Measurements from ENCODE around the gene SETD3. TPM values are rescaled to one million over a fixed set of nuclear protein-coding genes. Genes with fewer than 3 reads are reported as not detected.

Gene SETD3
- total and polyA plus RNA-seq, 10 of the 15 experiments (the other 5 are each of a cell fraction or from before 2014, with no cell fraction given) = 11.3 to 44.2 (median 36.5) TPM

DNA sequence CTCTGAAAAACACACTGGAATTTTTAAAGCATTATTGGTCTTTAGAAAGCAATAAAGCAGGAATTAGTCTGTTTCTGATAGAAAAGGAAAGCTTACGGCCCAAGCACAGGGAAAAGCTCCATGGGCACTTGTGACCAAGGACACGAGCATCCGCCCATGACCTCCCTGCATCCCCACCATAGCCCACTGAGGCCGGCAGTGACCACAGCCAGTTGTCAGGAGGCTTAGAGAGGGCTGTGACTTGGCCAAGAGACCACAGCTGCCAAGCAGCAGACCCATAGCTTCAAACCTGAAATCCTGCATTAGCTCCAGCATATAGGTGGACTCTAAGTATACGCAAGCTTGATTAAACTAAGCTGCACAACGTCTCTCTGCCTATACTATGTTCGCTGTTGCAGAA, 8.9 kb downstream of the SETD3 start:
- WGBS (ENCODE audit: insufficient coverage, insufficient replicate concordance, low lambda C conversion rate, missing lambda C conversion rate) = 95% methylated on average over 7 of the region's 7 CpGs
- Histone ChIP-seq H3K36me3 (ENCODE audit: control insufficient read depth in 2 of 2, insufficient read depth in 2 of 2, low read length in 1 of 2) (peaks cover 0 to 2% of the 10 kb centered on the region in 2 experiments; a peak in 1 of 4 replicates), H3K4me3 (no peak overlapping the region), H3K79me2 (ENCODE audit: control insufficient read depth, insufficient read depth, low read length) (peaks cover 56% of the 10 kb centered on the region), H3K9ac (ENCODE audit: control insufficient read depth, insufficient read depth, low read length) (no peak overlapping the region), H3K27ac (ENCODE audit: control insufficient read depth, insufficient read depth) (no peak overlapping the region), H3K9me3 (replicated peaks; ENCODE audit: control insufficient read depth, insufficient read depth, low read length) (no peaks in the 10 kb centered on the region), H3K27me3 (replicated peaks in 1 of 2; ENCODE audit: control insufficient read depth in 2 of 2, insufficient read depth in 2 of 2, low read length in 1 of 2) (no peaks in the 10 kb centered on the region), H2AFZ (ENCODE audit: control insufficient read depth, low read depth, low read length) (no peak overlapping the region), H4K20me1 (ENCODE audit: control insufficient read depth, insufficient read depth) (0 out of 2 replicates have a peak, but pooled peaks cover 3% of the 10 kb centered on the region), H3K4me2 (ENCODE audit: control insufficient read depth, insufficient read depth) (no peak overlapping the region), H3K4me1 (ENCODE audit: control insufficient read depth, insufficient read depth, low read length) (no peaks in the 10 kb centered on the region)
- RAD21 ChIA-PET (ENCODE audit: unreplicated experiment) = no interaction called here
- DNase-seq (ENCODE audit: low read depth, low spot score) = no peak
- intact Hi-C loops (cut with micrococcal nuclease; ENCODE audit: unreplicated experiment) = no loop called here
- TF ChIP-seq POU2F2 (IDR thresholded peaks at IDR 0.05; ENCODE audit: borderline replicate concordance, low read depth, low read length) = no peak
- TF ChIP-seq NFIC (IDR thresholded peaks at IDR 0.05; ENCODE audit: low read depth, low read length) = no peak
- no peak for TF ChIP-seq SIN3A (IDR thresholded peaks at IDR 0.05; ENCODE audit: low read depth, low read length)
- POLR2A ChIA-PET = interaction anchor here (1.1 kb wide), 1 partner anchor 9 kb away, joined by 3 read pairs; the partner anchor contains the start of genes CCNK and SETD3
- in situ Hi-C loops (cut with MboI) = no loop called here
- CTCF ChIA-PET = interaction anchor here (1.1 kb wide), 1 partner anchor 9 kb away, joined by 4 read pairs; no protein-coding TSS in a partner anchor
- SMC1A ChIA-PET (ENCODE audit: uncharacterized antibody, unreplicated experiment) = no interaction called here
- no peak for ATAC-seq
- no TSS peak for BruUV-seq (replicated peaks)
- no peak for FAIRE-seq

DNA sequence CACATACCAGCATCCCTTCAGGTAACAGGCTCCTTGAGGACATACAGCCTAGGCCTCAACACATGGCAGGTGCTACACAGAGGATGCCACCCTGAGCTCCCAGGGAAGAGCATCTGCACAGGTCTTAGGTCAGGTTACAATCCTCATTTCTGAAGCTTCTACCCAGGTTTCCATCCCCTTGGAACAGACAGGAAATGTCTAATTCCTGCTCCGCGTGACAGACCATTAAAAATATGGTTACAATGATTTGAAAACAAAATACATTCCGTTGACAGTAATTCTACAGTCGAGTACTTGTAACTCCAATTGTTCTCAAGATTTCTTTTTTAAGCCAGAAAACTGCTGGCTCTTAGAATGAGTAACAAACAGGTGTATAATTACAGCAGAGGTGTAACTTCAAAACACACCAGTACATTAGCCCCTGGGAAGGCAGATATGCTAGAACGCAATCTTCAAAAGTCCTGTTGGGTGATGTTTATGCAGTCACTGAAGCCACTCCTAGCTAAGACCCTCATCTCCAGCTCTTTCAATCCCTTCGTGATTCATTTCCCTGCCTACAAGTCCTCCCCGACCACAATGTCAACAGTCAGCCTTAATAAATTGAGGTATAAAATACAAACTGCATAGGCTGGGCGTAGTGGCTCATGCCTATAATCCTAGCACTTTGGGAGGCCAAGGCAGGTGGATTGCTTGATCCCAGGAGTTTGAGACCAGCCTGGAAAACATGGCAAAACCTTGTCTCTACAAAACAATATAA, 11.6 kb downstream of the SETD3 start:
- CTCF ChIA-PET = no interaction called here
- in situ Hi-C loops (cut with MboI) (no loop called here), intact Hi-C loops (cut with micrococcal nuclease; ENCODE audit: unreplicated experiment) (no loop called here)
- H4K20me1 ChIP-seq (ENCODE audit: control insufficient read depth, insufficient read depth) = 0 out of 2 replicates have a peak, but pooled peaks cover 3% of the 10 kb centered on the region
- peaks cover 9 to 12% of the 10 kb centered on the region in 2 experiments for H3K36me3 ChIP-seq (ENCODE audit: control insufficient read depth in 2 of 2, insufficient read depth in 2 of 2, low read length in 1 of 2)
- no peaks in the 10 kb centered on the region for H3K4me1 ChIP-seq (ENCODE audit: control insufficient read depth, insufficient read depth, low read length)
- no peak for ATAC-seq
- no peak for DNase-seq (ENCODE audit: low read depth, low spot score)
- H3K9ac ChIP-seq (ENCODE audit: control insufficient read depth, insufficient read depth, low read length) = no peak overlapping the region
- RAD21 ChIA-PET (ENCODE audit: unreplicated experiment) = no interaction called here
- no peak overlapping the region for H3K27ac ChIP-seq (ENCODE audit: control insufficient read depth, insufficient read depth)
- no peaks in the 10 kb centered on the region for H3K27me3 ChIP-seq (replicated peaks in 1 of 2; ENCODE audit: control insufficient read depth in 2 of 2, insufficient read depth in 2 of 2, low read length in 1 of 2)
- BruUV-seq (replicated peaks) = no TSS peak
- no peak overlapping the region for H2AFZ ChIP-seq (ENCODE audit: control insufficient read depth, low read depth, low read length)
- WGBS (ENCODE audit: insufficient coverage, insufficient replicate concordance, low lambda C conversion rate, missing lambda C conversion rate) = 92% methylated on average over 8 of the region's 8 CpGs
- H3K79me2 ChIP-seq (ENCODE audit: control insufficient read depth, insufficient read depth, low read length) = peaks cover 33% of the 10 kb centered on the region
- no peak overlapping the region for H3K4me2 ChIP-seq (ENCODE audit: control insufficient read depth, insufficient read depth)
- H3K9me3 ChIP-seq (replicated peaks; ENCODE audit: control insufficient read depth, insufficient read depth, low read length) = no peaks in the 10 kb centered on the region
- FAIRE-seq = no peak
- SMC1A ChIA-PET (ENCODE audit: uncharacterized antibody, unreplicated experiment) = no interaction called here
- H3K4me3 ChIP-seq = no peak overlapping the region
- POLR2A ChIA-PET = no interaction called here
- TF ChIP-seq HDGF (IDR thresholded peaks at IDR 0.05) = no peak
- TF ChIP-seq, protein P1, sequence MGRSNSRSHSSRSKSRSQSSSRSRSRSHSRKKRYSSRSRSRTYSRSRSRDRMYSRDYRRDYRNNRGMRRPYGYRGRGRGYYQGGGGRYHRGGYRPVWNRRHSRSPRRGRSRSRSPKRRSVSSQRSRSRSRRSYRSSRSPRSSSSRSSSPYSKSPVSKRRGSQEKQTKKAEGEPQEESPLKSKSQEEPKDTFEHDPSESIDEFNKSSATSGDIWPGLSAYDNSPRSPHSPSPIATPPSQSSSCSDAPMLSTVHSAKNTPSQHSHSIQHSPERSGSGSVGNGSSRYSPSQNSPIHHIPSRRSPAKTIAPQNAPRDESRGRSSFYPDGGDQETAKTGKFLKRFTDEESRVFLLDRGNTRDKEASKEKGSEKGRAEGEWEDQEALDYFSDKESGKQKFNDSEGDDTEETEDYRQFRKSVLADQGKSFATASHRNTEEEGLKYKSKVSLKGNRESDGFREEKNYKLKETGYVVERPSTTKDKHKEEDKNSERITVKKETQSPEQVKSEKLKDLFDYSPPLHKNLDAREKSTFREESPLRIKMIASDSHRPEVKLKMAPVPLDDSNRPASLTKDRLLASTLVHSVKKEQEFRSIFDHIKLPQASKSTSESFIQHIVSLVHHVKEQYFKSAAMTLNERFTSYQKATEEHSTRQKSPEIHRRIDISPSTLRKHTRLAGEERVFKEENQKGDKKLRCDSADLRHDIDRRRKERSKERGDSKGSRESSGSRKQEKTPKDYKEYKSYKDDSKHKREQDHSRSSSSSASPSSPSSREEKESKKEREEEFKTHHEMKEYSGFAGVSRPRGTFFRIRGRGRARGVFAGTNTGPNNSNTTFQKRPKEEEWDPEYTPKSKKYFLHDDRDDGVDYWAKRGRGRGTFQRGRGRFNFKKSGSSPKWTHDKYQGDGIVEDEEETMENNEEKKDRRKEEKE (IDR thresholded peaks at IDR 0.05) = no peak
- TF ChIP-seq, protein P2, sequence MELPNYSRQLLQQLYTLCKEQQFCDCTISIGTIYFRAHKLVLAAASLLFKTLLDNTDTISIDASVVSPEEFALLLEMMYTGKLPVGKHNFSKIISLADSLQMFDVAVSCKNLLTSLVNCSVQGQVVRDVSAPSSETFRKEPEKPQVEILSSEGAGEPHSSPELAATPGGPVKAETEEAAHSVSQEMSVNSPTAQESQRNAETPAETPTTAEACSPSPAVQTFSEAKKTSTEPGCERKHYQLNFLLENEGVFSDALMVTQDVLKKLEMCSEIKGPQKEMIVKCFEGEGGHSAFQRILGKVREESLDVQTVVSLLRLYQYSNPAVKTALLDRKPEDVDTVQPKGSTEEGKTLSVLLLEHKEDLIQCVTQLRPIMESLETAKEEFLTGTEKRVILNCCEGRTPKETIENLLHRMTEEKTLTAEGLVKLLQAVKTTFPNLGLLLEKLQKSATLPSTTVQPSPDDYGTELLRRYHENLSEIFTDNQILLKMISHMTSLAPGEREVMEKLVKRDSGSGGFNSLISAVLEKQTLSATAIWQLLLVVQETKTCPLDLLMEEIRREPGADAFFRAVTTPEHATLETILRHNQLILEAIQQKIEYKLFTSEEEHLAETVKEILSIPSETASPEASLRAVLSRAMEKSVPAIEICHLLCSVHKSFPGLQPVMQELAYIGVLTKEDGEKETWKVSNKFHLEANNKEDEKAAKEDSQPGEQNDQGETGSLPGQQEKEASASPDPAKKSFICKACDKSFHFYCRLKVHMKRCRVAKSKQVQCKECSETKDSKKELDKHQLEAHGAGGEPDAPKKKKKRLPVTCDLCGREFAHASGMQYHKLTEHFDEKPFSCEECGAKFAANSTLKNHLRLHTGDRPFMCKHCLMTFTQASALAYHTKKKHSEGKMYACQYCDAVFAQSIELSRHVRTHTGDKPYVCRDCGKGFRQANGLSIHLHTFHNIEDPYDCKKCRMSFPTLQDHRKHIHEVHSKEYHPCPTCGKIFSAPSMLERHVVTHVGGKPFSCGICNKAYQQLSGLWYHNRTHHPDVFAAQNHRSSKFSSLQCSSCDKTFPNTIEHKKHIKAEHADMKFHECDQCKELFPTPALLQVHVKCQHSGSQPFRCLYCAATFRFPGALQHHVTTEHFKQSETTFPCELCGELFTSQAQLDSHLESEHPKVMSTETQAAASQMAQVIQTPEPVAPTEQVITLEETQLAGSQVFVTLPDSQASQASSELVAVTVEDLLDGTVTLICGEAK (IDR thresholded peaks at IDR 0.05; ENCODE audit: borderline replicate concordance) = no peak
- TF ChIP-seq, protein P3, sequence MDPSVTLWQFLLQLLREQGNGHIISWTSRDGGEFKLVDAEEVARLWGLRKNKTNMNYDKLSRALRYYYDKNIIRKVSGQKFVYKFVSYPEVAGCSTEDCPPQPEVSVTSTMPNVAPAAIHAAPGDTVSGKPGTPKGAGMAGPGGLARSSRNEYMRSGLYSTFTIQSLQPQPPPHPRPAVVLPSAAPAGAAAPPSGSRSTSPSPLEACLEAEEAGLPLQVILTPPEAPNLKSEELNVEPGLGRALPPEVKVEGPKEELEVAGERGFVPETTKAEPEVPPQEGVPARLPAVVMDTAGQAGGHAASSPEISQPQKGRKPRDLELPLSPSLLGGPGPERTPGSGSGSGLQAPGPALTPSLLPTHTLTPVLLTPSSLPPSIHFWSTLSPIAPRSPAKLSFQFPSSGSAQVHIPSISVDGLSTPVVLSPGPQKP (IDR thresholded peaks at IDR 0.05; ENCODE audit: low read depth, low read length) = no peak
- TF ChIP-seq SIX5 (IDR thresholded peaks at IDR 0.05; ENCODE audit: low read depth, low read length, severe bottlenecking) = no peak

All from GM12878 (cell line).